HG03135 (cell line): Measurements from ENCODE around the gene IFT80.
"Not testable (repeated sequence)": the region's sequence is repeated elsewhere in the genome, so short reads cannot be mapped to it uniquely, and the experiment has no call there.

Experiments
- ATAC-seq: cut with Tn5 transposase; IDR thresholded peaks from one replicate; pipeline ENCODE4 v1.9.1; 2021; ENCODE audit warnings: mild to moderate bottlenecking, moderate library complexity; ENCODE audit not compliant: unreplicated experiment

The IFT80 gene

DNA sequence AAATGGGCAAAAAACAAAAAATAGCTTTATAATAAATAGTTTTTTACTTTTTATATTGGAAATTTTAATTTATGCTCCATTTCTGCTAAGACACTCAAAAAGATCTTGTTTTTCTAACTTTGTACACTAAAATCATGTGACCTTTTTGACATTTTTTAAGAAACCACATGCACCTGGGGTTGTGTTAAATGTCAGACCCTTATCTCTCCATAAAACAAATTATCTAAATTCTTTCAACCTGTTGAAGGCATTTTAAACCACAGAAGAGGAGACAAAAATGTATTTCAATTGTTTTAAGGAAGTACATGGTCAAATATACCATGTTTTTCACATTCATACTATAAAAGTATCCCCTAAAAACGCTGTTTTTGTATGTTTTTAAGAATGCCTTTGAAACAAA is 29.2 kb downstream of the IFT80 start:
- no peak for ATAC-seq

GRCh38 chr3:160368804-160369203 is 30.2 kb downstream of the IFT80 start:
- peak; percentile 80 for ATAC-seq

- no peak for ATAC-seq
Observed at GRCh38 chr3:160365869-160366522, 33.0 kb downstream of the IFT80 start.

- not testable (repeated sequence) for ATAC-seq
Observed at GRCh38 chr3:160362896-160363295, 36.1 kb downstream of the IFT80 start.

DNA sequence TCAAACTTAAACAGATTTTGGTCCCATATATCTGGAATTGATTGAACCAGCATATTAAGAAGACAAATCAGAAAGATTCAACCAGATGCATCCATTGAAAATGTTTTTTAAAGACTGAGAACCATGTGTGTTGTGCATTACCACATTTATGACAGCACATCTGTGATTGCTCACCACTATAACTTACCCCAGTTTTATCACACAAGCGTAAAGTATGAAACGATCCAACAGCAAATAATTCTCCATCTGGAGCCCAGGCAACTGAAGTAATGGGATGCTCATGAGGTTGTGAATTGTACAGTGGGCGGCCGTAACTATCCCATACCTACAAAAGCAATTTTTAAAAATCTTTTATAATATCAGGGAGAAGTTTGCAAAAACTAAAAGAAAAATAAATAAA is 43.2 kb downstream of the IFT80 start:
- ATAC-seq = no peak

DNA sequence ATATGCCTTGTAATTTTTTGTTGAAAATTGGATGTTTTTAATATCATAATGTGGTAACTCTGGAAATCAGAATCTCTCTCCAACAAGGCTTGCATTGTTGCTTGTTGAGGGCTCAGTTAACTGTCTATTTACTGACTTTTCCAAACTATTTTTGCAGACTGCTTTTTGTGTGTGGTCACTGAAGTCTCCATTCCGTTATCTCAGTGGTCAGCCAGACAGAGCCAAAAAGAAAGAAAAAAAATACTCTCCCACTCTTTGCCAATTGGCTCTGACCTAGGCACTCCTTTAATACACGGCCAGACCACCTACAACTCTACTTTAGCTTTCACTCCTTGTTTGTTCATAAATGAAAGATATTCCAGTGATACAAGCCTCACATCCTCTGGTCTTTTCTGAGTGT is 52.5 kb downstream of the IFT80 start:
- no peak for ATAC-seq

DNA sequence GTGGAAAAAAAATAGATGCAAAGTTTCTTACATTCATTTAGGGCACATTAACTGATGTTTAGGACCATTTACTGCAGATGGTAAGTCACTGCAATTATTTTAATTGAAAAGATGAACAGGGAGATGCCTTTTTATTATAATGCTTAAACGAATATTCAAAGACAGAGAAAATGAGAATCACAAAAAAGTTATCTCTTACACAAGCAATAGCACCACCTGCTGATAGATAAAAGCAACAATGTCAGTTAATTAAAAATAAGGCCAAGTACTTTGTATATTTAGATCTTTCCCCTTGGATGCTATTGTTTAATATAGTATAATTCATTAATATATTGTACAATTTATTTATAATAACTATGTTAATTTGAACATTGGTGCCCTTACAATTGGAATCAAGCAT is 55.9 kb downstream of the IFT80 start:
- ATAC-seq = no peak

- no peak for ATAC-seq
Observed at GRCh38 chr3:160340351-160340750, 58.7 kb downstream of the IFT80 start.

GRCh38 chr3:160331127-160331937 is 67.7 kb downstream of the IFT80 start:
- ATAC-seq = no peak

GRCh38 chr3:160330690-160331089 is 68.3 kb downstream of the IFT80 start:
- no peak for ATAC-seq

GRCh38 chr3:160330109-160330508 is 68.9 kb downstream of the IFT80 start:
- ATAC-seq = no peak

DNA sequence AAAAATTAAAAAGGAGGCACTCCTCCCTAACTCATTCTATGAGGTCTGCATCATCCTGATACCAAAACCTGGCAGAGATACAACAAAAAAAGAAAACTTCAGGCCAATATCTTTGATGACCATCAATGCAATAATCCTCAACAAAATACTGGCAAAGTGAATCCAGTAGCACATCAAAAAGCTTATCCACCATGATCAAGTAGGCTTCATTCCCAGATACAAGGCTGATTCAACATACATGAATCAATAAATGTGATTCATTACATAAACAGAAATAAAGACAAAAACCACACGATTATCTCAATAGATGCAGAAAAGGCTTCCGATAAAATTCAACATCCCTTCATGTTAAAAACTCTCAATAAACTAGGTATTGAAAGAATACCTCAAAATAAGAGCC is 72.7 kb downstream of the IFT80 start:
- ATAC-seq = not testable (repeated sequence)

GRCh38 chr3:160321821-160322220 is 77.2 kb downstream of the IFT80 start:
- ATAC-seq = not testable (repeated sequence)

DNA sequence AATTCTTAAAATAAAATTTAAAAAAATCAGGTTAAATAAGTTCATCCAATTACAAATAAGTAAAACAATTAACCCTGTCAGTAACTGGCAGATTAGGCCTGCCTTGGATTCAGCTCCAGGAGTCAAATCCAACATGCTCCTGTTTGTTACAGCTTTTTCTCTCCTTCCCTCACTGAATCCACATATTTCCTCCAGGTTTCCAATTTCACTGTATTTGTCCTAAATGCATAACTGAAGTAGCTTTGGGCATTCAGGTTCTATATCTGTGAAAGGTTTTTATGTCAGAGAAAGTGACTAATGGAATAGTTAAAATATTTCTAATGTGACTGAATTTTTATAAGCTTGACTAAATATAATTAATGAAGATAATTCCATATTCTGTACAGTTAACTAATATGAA is 79.7 kb downstream of the IFT80 start:
- no peak for ATAC-seq

- no peak for ATAC-seq
Observed at GRCh38 chr3:160314995-160315394, 84.0 kb downstream of the IFT80 start.

DNA sequence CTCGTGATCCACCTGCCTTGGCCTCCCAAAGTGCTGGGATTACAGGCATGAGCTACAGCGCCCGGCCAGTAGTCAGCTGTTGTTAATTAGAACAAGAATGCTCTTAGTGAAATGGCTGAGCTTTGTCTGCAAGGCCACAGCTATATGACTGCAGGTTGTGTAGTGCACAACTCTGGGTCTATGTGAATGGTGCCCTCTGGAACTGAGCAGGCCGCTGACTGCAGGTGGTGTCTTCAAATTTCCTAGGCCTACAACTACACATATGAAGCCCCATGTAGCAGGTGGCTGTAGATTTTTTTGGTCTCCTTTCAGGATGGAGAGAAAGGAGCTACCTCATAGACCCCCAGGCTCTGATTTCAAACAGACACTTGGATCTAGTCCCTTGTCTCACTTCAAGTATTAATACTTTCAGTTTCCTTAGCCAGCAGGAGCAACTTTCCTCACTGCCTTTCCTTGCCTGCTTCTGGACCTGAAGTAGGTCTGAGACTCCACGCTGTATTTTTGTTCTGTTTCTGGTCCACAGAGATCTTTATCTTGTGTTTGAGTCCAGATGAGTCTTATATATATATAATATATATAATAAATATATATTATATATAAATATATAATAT is 86.9 kb downstream of the IFT80 start:
- ATAC-seq = no peak

DNA sequence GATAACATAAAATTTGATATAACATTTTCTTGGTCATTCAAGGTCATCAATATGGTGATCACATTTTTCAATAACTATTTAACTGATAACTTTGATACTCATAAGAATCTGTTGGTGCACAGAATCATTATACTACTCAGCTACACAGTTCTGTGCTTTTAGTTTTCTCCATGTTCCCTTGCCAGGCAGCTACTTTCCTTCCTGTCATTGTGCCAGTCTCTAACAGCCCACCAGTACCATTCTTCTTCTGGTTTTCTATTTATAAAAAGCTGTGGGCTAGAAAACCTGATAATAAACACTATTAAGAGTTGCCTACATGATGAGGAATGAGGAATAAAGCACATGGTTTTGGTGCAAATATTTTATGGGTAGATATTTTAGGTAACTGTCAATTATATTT is 96.2 kb downstream of the IFT80 start:
- no peak for ATAC-seq

DNA sequence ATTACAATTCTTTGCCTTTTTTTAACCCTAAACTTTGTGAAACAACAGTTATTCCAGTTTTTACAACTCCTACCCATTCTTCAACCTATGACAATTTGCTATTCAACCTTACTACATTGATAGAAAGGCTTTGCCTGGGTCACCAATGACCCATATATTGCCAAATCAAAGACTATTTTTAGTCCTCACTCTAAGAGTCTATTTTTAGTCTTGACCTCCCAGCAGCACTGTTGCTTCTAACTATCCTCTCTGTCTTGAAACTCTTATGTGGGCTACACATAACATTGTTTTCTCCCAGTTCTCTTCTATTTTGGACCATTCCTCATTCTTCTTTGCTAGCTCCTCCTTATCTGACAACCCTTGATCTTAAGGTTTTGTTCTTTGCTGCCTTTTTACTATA is 102.4 kb downstream of the IFT80 start:
- no peak for ATAC-seq

- ATAC-seq = no peak
Observed at GRCh38 chr3:160291909-160292299, 107.1 kb downstream of the IFT80 start.

DNA sequence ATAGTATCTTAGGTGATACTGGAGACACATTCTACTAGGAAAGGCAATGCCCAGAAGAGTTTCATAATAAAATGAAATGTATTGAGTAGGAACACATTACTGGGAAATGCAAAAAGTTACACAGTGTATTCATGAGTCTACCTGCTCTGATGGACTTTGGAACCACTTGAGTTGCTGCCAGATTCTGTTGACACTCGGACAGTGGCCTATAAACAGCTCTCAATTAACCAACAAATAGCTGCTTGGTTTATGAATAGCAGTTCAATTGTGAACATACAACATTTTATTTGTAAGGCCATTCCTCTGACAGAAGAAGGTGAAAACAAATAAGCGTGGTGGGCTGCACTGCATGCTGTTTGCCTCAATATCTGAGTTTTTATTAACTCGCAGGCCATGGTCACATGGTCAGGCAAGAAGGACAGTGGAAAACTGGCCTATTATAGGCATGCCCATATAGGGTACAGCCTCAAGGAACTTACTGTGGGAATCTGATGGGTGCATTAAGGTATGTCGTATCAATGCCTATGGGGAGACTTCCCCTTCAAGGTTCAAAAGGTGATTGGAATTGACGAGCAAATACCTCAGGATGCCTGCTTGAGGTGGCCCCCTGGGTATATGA is 107.6 kb downstream of the IFT80 start:
- ATAC-seq = no peak

DNA sequence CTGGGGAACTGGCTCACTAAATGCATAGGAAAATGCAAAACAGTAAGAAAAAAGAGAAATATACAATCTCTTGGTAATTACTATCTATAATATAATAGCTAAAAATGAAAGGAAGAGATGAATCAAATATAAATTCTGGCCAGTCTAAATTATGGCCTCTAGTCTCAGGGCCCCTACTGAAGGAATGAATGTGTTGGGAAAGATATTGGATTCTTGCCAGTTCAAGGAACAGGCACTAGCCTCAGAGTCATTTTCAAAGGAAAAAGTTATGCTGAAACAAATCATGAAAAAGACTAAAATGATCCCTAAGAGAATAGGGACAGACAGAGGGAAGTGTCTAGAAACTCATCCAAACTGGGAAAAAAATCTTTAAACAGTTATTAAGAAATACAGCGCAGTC is 111.4 kb downstream of the IFT80 start:
- ATAC-seq = no peak

DNA sequence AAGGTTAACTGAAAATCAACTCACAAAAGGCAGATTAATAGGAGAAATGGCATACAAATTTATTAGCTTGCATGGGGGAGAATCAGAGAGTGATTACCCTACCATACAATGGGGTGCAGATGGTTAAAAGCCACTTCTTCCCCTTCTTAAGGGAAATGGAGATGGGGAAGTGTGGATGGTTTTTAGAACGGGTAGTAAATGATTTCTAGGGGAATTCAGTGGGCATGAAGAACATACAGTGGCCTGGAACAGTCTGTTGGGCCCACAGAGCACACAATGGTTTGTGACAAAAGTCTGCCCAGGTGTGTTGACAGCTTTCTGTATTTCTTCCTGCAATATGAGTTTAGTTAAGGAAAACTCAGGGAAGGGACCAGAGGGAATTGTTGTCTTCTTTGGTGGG is 112.8 kb downstream of the IFT80 start:
- ATAC-seq = no peak
